Measurements from ENCODE around the gene CELF5.

Gene CELF5

GRCh38 chr19:3187662-3188511 lies 36.6 kb upstream of the CELF5 start:
- H3K4me3 ChIP-seq (ENCODE audit: low read depth, low read length, poor library complexity, severe bottlenecking), result peak overlapping the region; percentile 91
- H3K36me3 ChIP-seq (ENCODE audit: insufficient read depth, low read length), result peaks cover 17% of the 10 kb centered on the region; the same call in 1 of the 2 replicates
- no peak for TF ChIP-seq CTCF (IDR thresholded peaks at IDR 0.05; ENCODE audit: low read length)
- no peak for TF ChIP-seq EZH2 (IDR thresholded peaks at IDR 0.05; ENCODE audit: borderline replicate concordance, low read length)
- H3K9me2 ChIP-seq (ENCODE audit: low read depth, low read length), result no peaks in the 10 kb centered on the region
- no peak overlapping the region for H3K9ac ChIP-seq (ENCODE audit: low read length)
- no peaks in the 10 kb centered on the region for H3K27me3 ChIP-seq (ENCODE audit: insufficient read depth, low read length)
- no peak overlapping the region for H3K27ac ChIP-seq (ENCODE audit: low read depth, low read length, poor library complexity, severe bottlenecking)
- H3K4me1 ChIP-seq (ENCODE audit: insufficient read depth, low read length, severe bottlenecking), result peaks cover 25% of the 10 kb centered on the region
- no peaks in the 10 kb centered on the region for H3F3A ChIP-seq (ENCODE audit: insufficient read depth, low read length)
- no peak overlapping the region for H2AFZ ChIP-seq (ENCODE audit: low read length)
- H3K9me3 ChIP-seq (ENCODE audit: low read length), result no peaks in the 10 kb centered on the region
- H4K20me1 ChIP-seq (ENCODE audit: insufficient read depth, low read length), result no peaks in the 10 kb centered on the region
- peaks cover 36% of the 10 kb centered on the region for H3K79me2 ChIP-seq (ENCODE audit: insufficient read depth, low read length)
- H3K4me2 ChIP-seq (ENCODE audit: low read length), result peak overlapping the region; percentile 99; the same call in 1 of the 2 replicates

- H4K20me1 ChIP-seq (ENCODE audit: insufficient read depth, low read length), result no peaks in the 10 kb centered on the region
- H3K9ac ChIP-seq (ENCODE audit: low read length), result no peak overlapping the region
- no peak overlapping the region for H3K4me2 ChIP-seq (ENCODE audit: low read length)
- H3K4me3 ChIP-seq (ENCODE audit: low read depth, low read length, poor library complexity, severe bottlenecking), result no peak overlapping the region
- no peak overlapping the region for H2AFZ ChIP-seq (ENCODE audit: low read length)
- H3K9me2 ChIP-seq (ENCODE audit: low read depth, low read length), result no peaks in the 10 kb centered on the region
- no peaks in the 10 kb centered on the region for H3K27me3 ChIP-seq (ENCODE audit: insufficient read depth, low read length)
- H3K4me1 ChIP-seq (ENCODE audit: insufficient read depth, low read length, severe bottlenecking), result peaks cover 25% of the 10 kb centered on the region
- no peaks in the 10 kb centered on the region for H3F3A ChIP-seq (ENCODE audit: insufficient read depth, low read length)
- TF ChIP-seq CTCF (IDR thresholded peaks at IDR 0.05; ENCODE audit: low read length), result no peak
- peaks cover 36% of the 10 kb centered on the region for H3K79me2 ChIP-seq (ENCODE audit: insufficient read depth, low read length)
- H3K27ac ChIP-seq (ENCODE audit: low read depth, low read length, poor library complexity, severe bottlenecking), result no peak overlapping the region
- H3K36me3 ChIP-seq (ENCODE audit: insufficient read depth, low read length), result peaks cover 25% of the 10 kb centered on the region
- H3K9me3 ChIP-seq (ENCODE audit: low read length), result no peaks in the 10 kb centered on the region
Observed at GRCh38 chr19:3188627-3189596, 35.5 kb upstream of the CELF5 start.

- no peak overlapping the region for H3K4me3 ChIP-seq (ENCODE audit: low read depth, low read length, poor library complexity, severe bottlenecking)
- no peak overlapping the region for H3K9ac ChIP-seq (ENCODE audit: low read length)
- H3K79me2 ChIP-seq (ENCODE audit: insufficient read depth, low read length), result peaks cover 36% of the 10 kb centered on the region
- no peaks in the 10 kb centered on the region for H3K9me3 ChIP-seq (ENCODE audit: low read length)
- H4K20me1 ChIP-seq (ENCODE audit: insufficient read depth, low read length), result no peaks in the 10 kb centered on the region
- no peak overlapping the region for H3K27ac ChIP-seq (ENCODE audit: low read depth, low read length, poor library complexity, severe bottlenecking)
- no peaks in the 10 kb centered on the region for H3F3A ChIP-seq (ENCODE audit: insufficient read depth, low read length)
- no peak overlapping the region for H2AFZ ChIP-seq (ENCODE audit: low read length)
- no peaks in the 10 kb centered on the region for H3K9me2 ChIP-seq (ENCODE audit: low read depth, low read length)
- H3K36me3 ChIP-seq (ENCODE audit: insufficient read depth, low read length), result peaks cover 33% of the 10 kb centered on the region
- peaks cover 18% of the 10 kb centered on the region for H3K4me1 ChIP-seq (ENCODE audit: insufficient read depth, low read length, severe bottlenecking)
- H3K27me3 ChIP-seq (ENCODE audit: insufficient read depth, low read length), result no peaks in the 10 kb centered on the region
- H3K4me2 ChIP-seq (ENCODE audit: low read length), result no peak overlapping the region
- no peak for TF ChIP-seq CTCF (IDR thresholded peaks at IDR 0.05; ENCODE audit: low read length)
- TF ChIP-seq EZH2 (IDR thresholded peaks at IDR 0.05; ENCODE audit: borderline replicate concordance, low read length), result no peak
Observed at GRCh38 chr19:3189702-3190469, 34.6 kb upstream of the CELF5 start.
